NCI-H2029 (cell line): ENCODE data around the gene PSMB11.

ENCODE experiments used
- DNase-seq: peaks from one replicate; lab custom pipeline; 2025; lab: John Stamatoyannopoulos, UW

Gene PSMB11

GRCh38 chr14:23044840-23045239 lies 2.8 kb downstream of the PSMB11 start:
- DNase-seq, result no peak

- no peak for DNase-seq
Measured at GRCh38 chr14:23045419-23046357, 3.7 kb downstream of the PSMB11 start.

- no peak for DNase-seq
Measured at GRCh38 chr14:23047034-23047634, 5.1 kb downstream of the PSMB11 start.

GRCh38 chr14:23047751-23048693 lies 6.0 kb downstream of the PSMB11 start:
- DNase-seq, result no peak

- DNase-seq, result no peak
Measured at GRCh38 chr14:23049011-23049410, 7.0 kb downstream of the PSMB11 start.

DNA sequence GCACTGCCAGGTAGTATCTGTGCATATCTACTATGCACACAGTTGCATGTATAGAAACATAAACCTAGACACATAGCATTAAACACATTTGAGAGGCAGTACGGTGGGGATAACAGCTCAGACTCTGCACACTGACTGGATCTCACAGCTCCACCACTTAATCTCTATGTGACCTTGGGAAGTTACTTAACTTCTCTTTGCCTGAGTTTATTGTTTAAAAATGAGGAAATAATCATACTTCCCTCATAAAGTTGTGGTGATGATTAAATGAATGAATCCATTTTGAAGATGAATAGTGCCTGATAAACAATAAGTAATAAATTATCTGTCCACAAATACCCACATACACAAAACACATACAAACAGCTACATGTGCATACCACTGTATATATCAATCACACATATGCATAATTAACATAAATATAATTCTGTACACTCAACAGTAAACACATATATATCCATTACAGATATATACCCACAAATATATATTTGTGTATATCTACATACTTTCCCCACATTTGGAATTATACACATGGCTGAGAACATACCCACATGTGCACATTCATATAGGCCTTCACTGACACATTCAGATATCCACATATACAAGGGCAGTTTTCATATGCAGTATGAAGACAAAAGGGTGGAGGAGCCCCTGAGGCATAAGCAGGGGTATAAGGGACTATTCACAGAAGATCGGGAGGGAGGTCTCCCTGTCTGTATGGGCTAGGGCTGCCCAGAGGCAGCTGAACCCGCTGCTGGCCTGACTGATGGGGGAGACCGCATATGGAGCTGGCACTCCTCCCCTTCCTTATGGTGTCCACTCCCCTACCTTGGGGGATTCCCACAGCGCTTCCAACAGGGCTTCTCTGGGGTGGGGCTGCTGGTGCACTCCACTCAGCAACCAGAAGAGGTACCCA lies 9.4 kb downstream of the PSMB11 start:
- DNase-seq, result no peak

- no peak for DNase-seq
Measured at GRCh38 chr14:23052182-23052623, 10.2 kb downstream of the PSMB11 start.

DNA sequence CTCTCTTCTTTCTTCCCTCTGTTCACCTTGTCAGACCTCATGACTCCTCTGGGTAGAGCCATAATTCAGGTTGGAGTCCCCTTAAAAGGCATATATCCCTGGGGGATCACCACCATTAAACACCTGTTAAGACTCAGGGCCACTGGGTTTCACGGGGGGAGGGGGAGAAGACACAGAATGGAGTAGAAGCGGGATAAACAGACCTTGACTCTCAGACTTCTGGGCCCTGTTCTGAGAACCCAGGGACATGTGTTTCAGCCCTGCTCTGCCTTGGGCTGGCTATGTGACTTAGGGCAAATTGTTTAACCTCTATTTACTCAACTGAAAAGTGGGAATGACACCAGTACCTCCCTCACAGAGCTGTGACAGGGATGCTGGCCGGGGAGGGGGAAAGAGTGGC lies 10.7 kb downstream of the PSMB11 start:
- DNase-seq, result no peak

- DNase-seq, result no peak
Measured at GRCh38 chr14:23053426-23053825, 11.4 kb downstream of the PSMB11 start.

GRCh38 chr14:23054000-23054811 lies 12.2 kb downstream of the PSMB11 start:
- no peak for DNase-seq

DNA sequence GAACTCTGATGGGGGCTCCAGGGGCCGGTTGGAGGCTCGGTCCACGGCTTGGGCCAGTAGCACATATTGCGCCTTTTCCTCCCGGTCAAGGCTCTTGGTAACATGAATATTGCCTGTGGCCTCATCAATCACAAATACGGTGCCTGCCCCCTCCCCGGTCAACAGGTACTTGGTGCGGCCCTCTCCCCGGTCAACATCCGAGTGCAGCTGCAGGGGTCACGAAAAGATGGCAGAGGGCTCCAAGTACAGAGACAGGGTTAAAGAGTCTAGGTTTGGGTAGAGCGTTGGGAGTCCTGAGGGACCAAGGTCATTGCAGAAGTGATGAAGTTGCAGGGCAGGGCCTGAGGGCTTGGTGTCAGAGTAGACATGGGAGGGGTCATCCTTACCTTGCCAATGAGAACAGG lies 13.1 kb downstream of the PSMB11 start:
- no peak for DNase-seq

- DNase-seq, result no peak
Measured at GRCh38 chr14:23055621-23056144, 13.7 kb downstream of the PSMB11 start.

DNA sequence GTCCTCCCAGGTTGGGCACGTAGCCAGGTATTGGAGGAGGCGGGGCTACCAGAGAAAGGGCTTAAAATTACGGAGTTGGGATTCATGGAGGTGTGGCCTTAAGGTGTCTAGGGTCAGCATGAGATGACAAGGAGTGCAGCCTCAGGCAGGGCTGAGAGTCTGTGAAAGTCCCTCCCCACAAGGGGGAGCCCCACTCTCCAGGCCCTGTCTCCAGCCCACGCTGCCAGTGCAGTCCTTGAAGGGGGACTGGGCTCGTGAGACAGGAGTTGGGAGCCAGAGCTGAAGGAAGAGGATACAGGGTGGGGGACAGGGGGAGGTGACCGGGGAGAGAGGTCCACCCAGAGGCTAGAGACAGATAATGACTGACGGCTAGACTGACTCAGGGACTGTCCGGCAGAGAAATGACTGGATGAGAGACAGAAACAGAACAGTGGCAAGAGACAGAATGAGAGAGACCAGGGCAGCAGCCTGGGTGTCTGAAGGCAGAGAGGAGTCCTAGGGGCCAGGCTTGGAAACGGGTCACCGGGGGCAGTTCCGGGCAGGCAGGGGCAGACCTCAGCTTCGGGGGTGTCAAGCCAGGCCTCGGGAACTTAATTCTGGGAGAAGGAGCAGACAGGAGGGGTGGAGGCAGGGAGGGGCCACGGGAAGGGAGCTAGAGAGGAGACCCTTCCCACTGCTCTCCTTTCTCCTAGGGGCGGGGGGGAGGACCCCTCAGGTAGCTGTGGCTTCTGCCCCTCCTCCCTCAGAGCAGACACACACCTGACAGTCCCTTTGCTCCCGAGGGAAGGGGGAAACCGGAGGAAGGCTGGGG lies 14.3 kb downstream of the PSMB11 start:
- no peak for DNase-seq

GRCh38 chr14:23056956-23057756 lies 15.1 kb downstream of the PSMB11 start, which contains the start of gene CDH24:
CDH24 (minus strand) TSS chr14:23057520; CDS start chr14:23055733, 1,787 bp downstream.
- no peak for DNase-seq

DNA sequence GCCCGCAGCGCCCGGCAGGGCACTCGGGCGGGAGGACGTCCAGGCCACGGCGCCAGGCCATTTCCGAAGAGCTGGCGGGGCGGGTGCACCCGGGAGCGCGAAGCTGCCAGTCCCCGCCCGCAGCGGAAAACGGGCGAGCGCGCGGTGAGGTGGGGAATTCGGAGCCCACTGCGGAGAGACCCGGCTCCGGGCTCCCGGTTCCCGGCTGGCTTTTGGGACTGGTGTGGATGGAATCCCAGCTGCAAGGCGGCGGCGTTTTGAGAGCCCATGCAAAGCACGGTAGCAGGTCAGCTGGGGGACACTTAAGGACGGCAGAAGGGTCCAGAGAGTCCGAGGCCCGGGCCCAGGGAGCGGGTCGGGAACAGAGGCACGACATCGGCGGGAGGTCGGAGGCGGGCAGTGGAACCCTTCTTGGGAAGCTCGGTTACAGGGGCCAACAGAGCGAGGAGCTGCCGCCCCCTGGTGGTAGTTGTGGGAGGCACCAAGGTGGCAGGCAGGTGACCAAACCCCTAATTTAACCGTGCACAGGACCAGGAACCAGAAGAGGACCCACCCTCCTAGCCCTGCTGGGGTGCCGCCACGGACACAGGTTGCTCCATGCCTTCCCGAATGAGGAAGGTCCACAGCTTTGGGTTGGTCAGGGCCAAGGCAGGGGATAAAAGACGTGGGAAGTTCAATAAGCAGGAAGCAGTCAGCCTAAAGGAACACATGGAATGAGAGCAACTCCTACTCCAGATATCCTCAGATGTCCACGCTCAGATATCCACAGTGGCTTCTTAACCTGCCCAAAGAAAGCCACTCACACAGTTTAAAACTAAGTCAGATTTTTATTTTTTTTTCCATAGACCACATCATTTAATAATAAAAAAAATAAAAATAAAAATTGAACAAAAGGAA lies 16.0 kb downstream of the PSMB11 start:
- DNase-seq, result no peak

DNA sequence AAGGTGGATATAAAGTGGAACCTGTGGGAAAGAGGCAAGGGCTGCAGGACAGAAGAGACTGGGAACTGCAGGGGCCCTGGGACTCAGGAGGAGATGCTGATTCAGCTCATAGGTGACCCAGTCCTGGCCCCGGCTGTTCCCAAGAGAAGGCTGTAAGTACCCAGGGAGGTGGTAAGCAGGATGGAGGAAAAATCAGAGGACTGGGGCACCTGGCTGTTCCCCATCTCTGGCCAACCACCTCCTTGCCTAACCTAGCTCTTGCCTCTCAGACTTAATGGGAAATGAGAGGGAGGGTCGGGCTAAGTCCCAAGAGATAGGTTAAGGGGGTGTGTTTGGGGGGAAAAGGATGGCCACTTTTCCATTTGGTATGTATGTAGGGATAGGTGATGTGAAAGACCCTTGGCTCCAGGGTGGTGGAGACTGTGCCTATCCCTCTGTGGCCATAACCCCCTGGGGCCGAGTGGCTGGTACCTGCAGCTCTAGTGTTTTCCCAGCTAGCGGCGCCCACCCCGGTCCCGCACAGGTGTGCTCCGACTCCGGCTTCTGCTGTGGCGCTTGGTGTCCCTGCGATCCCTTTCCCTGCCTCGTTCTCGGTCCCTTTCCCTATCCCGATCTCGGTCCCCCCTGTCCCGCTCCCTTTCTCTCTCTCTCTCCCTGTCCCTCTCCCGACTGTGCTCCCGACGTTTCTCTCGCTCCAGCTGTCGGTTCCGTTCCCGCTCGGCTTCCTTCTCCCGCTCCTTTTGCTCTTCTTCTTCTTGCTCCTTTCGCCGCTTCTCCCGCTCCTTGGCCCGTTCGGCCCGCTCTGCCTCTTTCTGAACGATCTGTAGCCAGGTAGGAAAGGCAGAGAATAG lies 16.9 kb downstream of the PSMB11 start:
- DNase-seq, result no peak
